Neuronal stem cell (in vitro differentiated cells): ENCODE measurements around the gene PCDHB8.
"Not testable (repeated sequence)": the region's sequence is repeated elsewhere in the genome, so short reads cannot be mapped to it uniquely, and the experiment has no call there.

Experiments used
- DNase-seq: peaks from one replicate; pipeline ENCODE4 v3.0.0-alpha.2; 2013; ENCODE audit warnings: low spot score
- H2AFZ ChIP-seq: one replicate; pipeline ENCODE4 v1.6.1; 2013; ENCODE audit warnings: mild to moderate bottlenecking, low read length, inconsistent platforms
- H2AK5ac ChIP-seq: 2 replicates; pipeline ENCODE4 v1.6.1; 2013; ENCODE audit warnings: low read depth, mild to moderate bottlenecking, inconsistent platforms, low read length, moderate library complexity, mixed read lengths
- H2BK120ac ChIP-seq: 2 replicates; pipeline ENCODE4 v1.6.1; 2013; ENCODE audit warnings: low read depth, mild to moderate bottlenecking, inconsistent platforms, low read length, moderate library complexity, mixed read lengths
- H2BK12ac ChIP-seq: one replicate; pipeline ENCODE4 v1.6.1; 2013; ENCODE audit warnings: low read length, inconsistent platforms
- H2BK15ac ChIP-seq: 2 replicates; pipeline ENCODE4 v1.6.1; 2013; ENCODE audit warnings: mild to moderate bottlenecking, low read length, inconsistent platforms, mixed read lengths
- H2BK5ac ChIP-seq: one replicate; pipeline ENCODE4 v1.6.1; 2013; ENCODE audit warnings: inconsistent platforms, mild to moderate bottlenecking, low read length, moderate library complexity
- H3K14ac ChIP-seq: one replicate; pipeline ENCODE4 v1.6.1; 2013; ENCODE audit warnings: low read length, inconsistent platforms
- H3K18ac ChIP-seq: 2 replicates; pipeline ENCODE4 v1.6.1; 2013; ENCODE audit warnings: low read length, inconsistent platforms
- H3K23ac ChIP-seq: 2 replicates; pipeline ENCODE4 v1.6.1; 2013; ENCODE audit warnings: low read depth, mild to moderate bottlenecking, mixed read lengths, low read length, inconsistent platforms; ENCODE audit not compliant: poor library complexity
- H3K27ac ChIP-seq: replicated peaks from 3 replicates; pipeline ENCODE4 v1.5.1; 2013; ENCODE audit warnings: low read length, inconsistent platforms
- H3K27me3 ChIP-seq, 3 experiments: 2 replicates each; pipeline ENCODE4 v1.6.1; 2013; ENCODE audit warnings: low read length in 3 of 3, mild to moderate bottlenecking in 2 of 3, inconsistent platforms in 1 of 3, low read depth in 1 of 3, mixed read lengths in 1 of 3, moderate library complexity in 1 of 3; ENCODE audit not compliant: control insufficient read depth in 3 of 3, insufficient read depth in 3 of 3
- H3K36me3 ChIP-seq, 2 donors: replicated peaks in 1 of 2; 2 replicates each; pipeline ENCODE4 v1.6.1; 2013; ENCODE audit warnings: low read length in 2 of 2; ENCODE audit not compliant: control insufficient read depth in 2 of 2, insufficient read depth in 2 of 2
- H3K4ac ChIP-seq: 2 replicates; pipeline ENCODE4 v1.6.1; 2013; ENCODE audit warnings: inconsistent platforms, mild to moderate bottlenecking, low read length, moderate library complexity
- H3K4me1 ChIP-seq, 2 donors: 1 replicate in 1 of 2; 2 replicates in 1 of 2; pipeline ENCODE4 v1.6.1; 2013; ENCODE audit warnings: low read length in 2 of 2, low read depth in 1 of 2; ENCODE audit not compliant: control insufficient read depth in 2 of 2, insufficient read depth in 1 of 2
- H3K4me2 ChIP-seq: one replicate; pipeline ENCODE4 v1.6.1; 2013; ENCODE audit warnings: mild to moderate bottlenecking, low read length, inconsistent platforms; ENCODE audit not compliant: insufficient read depth, poor library complexity, severe bottlenecking
- H3K4me3 ChIP-seq, 2 donors: 2 replicates each; pipeline ENCODE4 v1.5.1; 2013; ENCODE audit warnings: low read length in 2 of 2, mild to moderate bottlenecking in 2 of 2, inconsistent platforms in 1 of 2, moderate library complexity in 1 of 2
- H3K79me1 ChIP-seq: one replicate; pipeline ENCODE4 v1.6.1; 2013; ENCODE audit warnings: low read depth, mild to moderate bottlenecking, inconsistent platforms, low read length, moderate library complexity
- H3K9ac ChIP-seq: one replicate; pipeline ENCODE4 v1.6.1; 2013; ENCODE audit warnings: mild to moderate bottlenecking, low read depth, low read length, inconsistent platforms; ENCODE audit not compliant: poor library complexity
- H3K9me3 ChIP-seq, 2 donors: replicated peaks in 1 of 2; 2 replicates each; pipeline versions ENCODE3 to v1.6.1; 2013; ENCODE audit warnings: low read length in 2 of 2, mild to moderate bottlenecking in 2 of 2, inconsistent platforms in 1 of 2, low read depth in 1 of 2, mixed read lengths in 1 of 2, moderate library complexity in 1 of 2; ENCODE audit not compliant: control insufficient read depth in 2 of 2, insufficient read depth in 1 of 2
- H4K8ac ChIP-seq: one replicate; pipeline ENCODE4 v1.6.1; 2013; ENCODE audit warnings: low read depth, mild to moderate bottlenecking, inconsistent platforms, low read length, moderate library complexity
- H4K91ac ChIP-seq: one replicate; pipeline ENCODE4 v1.6.1; 2013; ENCODE audit warnings: low read length, low read depth, mild to moderate bottlenecking, inconsistent platforms; ENCODE audit not compliant: poor library complexity
- WGBS, 2 donors: extraction: QIAGEN DNeasy Blood & Tissue Kit; methylation state at CpG; one replicate each; pipeline ENCODE4 v1.1.7; 2013; ENCODE audit warnings: missing lambda C conversion rate in 2 of 2, mixed read lengths in 1 of 2; ENCODE audit not compliant: insufficient read length in 2 of 2, insufficient replicate concordance in 1 of 2; ENCODE audit errors: extremely low coverage in 2 of 2; 5-methylcytosine and 5-hydroxymethylcytosine counted together

Gene PCDHB8

DNA sequence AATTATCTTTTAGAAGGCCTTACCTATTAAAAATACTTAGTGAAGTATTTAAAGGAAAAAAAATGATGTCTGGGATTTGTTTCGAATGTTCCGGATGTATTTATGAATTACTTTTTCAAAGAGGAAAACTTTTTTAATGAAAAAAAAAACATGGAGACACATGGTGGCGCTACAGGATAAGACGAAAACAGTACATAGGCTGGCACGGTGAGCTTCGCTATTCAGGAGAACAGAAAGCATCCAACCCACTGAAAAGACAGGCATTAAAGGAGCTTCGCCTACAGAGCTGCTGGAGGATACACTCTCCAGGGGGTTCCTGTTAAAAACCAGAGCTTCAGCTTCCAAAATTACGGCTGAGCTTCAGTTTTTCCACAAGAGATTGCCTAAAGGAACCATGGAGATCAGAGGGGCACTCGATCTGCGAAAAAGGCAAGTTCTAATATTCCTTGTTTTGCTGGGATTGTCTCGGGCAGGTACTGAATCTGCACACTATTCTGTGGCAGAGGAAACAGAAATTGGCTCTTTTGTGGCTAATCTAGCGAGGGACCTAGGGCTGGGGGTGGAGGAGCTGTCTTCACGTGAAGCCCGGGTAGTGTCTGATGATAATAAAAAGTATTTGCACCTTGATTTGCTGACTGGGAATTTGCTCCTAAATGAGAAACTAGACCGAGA, 45.7 kb downstream of the PCDHB8 start, which contains the start of gene PCDHB14:
Gene PCDHB14 (plus strand): TSS at position 232 of the 672 bp plus-strand sequence. CDS start 163 bp downstream, at position 395.
- Histone ChIP-seq H2BK15ac (no peak within 1 kb of the TSS), H3K9me3 (peaks cover 7 to 28% of the 10 kb centered on the region in 2 donors), H2BK12ac (no peak within 1 kb of the TSS), H3K4me2 (no peak within 1 kb of the TSS), H3K9ac (no peak within 1 kb of the TSS), H2BK5ac (no peak within 1 kb of the TSS), H3K36me3 (no peaks in the 10 kb centered on the region), H3K4ac (no peak within 1 kb of the TSS), H2AFZ (peak within 1 kb of the TSS; percentile 71), H3K4me3 (peak within 1 kb of the TSS in 1 of 2 donors; percentile 17), H3K18ac (no peak within 1 kb of the TSS), H4K8ac (no peak within 1 kb of the TSS), H3K14ac (no peak within 1 kb of the TSS), H3K27me3 (no peaks in the 10 kb centered on the region), H3K79me1 (no peaks in the 10 kb centered on the region), H3K27ac (peak within 1 kb of the TSS; percentile 40), H3K23ac (no peak within 1 kb of the TSS), H3K4me1 (no peaks in the 10 kb centered on the region), H4K91ac (no peak within 1 kb of the TSS), H2AK5ac (no peak within 1 kb of the TSS), H2BK120ac (no peak within 1 kb of the TSS)
- DNase-seq: peak; percentile 43
- no CpG with 5 or more reads among the region's 15 CpGs for WGBS, 2 donors

DNA sequence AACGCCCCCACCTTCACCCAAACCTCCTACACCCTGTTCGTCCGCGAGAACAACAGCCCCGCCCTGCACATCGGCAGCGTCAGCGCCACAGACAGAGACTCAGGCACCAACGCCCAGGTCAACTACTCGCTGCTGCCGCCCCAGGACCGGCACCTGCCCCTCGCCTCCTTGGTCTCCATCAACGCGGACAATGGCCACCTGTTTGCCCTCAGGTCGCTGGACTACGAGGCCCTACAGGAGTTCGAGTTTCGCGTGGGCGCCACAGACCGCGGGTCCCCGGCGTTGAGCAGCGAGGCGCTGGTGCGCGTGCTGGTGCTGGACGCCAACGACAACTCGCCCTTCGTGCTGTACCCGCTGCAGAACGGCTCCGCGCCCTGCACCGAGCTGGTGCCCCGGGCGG, 47.3 kb downstream of the PCDHB8 start:
- H3K27ac ChIP-seq, H3K9ac ChIP-seq, H2AFZ ChIP-seq, H3K18ac ChIP-seq, H2AK5ac ChIP-seq, H3K4me2 ChIP-seq, H3K23ac ChIP-seq, H4K91ac ChIP-seq, H3K4ac ChIP-seq, H3K79me1 ChIP-seq, H3K27me3 ChIP-seq, H3K36me3 ChIP-seq, H2BK5ac ChIP-seq, DNase-seq, H3K4me1 ChIP-seq, H3K4me3 ChIP-seq, H4K8ac ChIP-seq, H3K14ac ChIP-seq, H2BK15ac ChIP-seq, H2BK120ac ChIP-seq, H2BK12ac ChIP-seq: not testable (repeated sequence)
- WGBS, 2 donors: no CpG with 5 or more reads among the region's 40 CpGs
- peaks cover 7 to 21% of the 10 kb centered on the region in 2 donors for H3K9me3 ChIP-seq

DNA sequence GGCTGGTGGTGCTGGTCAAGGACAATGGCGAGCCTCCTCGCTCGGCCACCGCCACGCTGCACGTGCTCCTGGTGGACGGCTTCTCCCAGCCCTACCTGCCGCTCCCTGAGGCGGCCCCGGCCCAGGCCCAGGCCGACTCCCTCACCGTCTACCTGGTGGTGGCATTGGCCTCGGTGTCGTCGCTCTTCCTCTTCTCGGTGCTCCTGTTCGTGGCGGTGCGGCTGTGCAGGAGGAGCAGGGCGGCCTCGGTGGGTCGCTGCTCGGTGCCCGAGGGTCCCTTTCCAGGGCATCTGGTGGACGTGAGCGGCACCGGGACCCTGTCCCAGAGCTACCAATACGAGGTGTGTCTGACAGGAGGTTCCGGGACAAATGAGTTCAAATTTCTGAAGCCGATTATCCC, 47.8 kb downstream of the PCDHB8 start:
- not testable (repeated sequence) for H3K23ac ChIP-seq
- no CpG with 5 or more reads among the region's 30 CpGs for WGBS, 2 donors

More for the DNA sequence above, 47.8 kb downstream of the PCDHB8 start:
- H4K91ac ChIP-seq, H3K27ac ChIP-seq, H2BK12ac ChIP-seq, DNase-seq, H2AFZ ChIP-seq, H3K14ac ChIP-seq, H2BK15ac ChIP-seq, H3K36me3 ChIP-seq, H4K8ac ChIP-seq, H3K18ac ChIP-seq, H3K9ac ChIP-seq, H2AK5ac ChIP-seq, H2BK120ac ChIP-seq, H3K4me3 ChIP-seq, H3K4me2 ChIP-seq, H3K4me1 ChIP-seq, H2BK5ac ChIP-seq, H3K4ac ChIP-seq, H3K27me3 ChIP-seq, H3K79me1 ChIP-seq: not testable (repeated sequence)
- peaks cover 7 to 21% of the 10 kb centered on the region in 2 donors for H3K9me3 ChIP-seq
